Subcutaneous adipose tissue (tissue), 4 donors: Measurements from ENCODE around the gene ACTR1A. TPM values are rescaled to one million over a fixed set of nuclear protein-coding genes. Genes with fewer than 3 reads are reported as not detected.

Experiments
- CTCF ChIP-seq: fragments of 450-650 bp; IDR thresholded peaks from one replicate; pipeline ENCODE4 v1.5.1; 2016; ENCODE audit warnings: low read depth, mild to moderate bottlenecking, control low read depth, antibody characterized with exemption, moderate library complexity
- total RNA-seq, 4 donors: library from RNA; depleted of rRNA; stranded (reverse); fragments of >200 nt; gene quantifications; one replicate each; pipeline ENCODE4 v1.1.0, GENCODE V29; 2016

Gene ACTR1A
- total RNA-seq, 4 donors from 2014 or later = 86.0 to 147 (median 88.3) TPM

GRCh38 chr10:102542800-102543418, 40.4 kb upstream of the ACTR1A start:
- TF ChIP-seq CTCF = no peak

GRCh38 chr10:102540023-102540422, 37.5 kb upstream of the ACTR1A start:
- TF ChIP-seq CTCF = no peak

GRCh38 chr10:102538811-102539210, 36.3 kb upstream of the ACTR1A start:
- TF ChIP-seq CTCF = no peak

- no peak for TF ChIP-seq CTCF
These were observed 35.4 kb upstream of the ACTR1A start for GRCh38 chr10:102537948-102538347.

- no peak for TF ChIP-seq CTCF
These were observed 34.9 kb upstream of the ACTR1A start for GRCh38 chr10:102537367-102537766.

GRCh38 chr10:102535481-102536147, 33.1 kb upstream of the ACTR1A start:
- no peak for TF ChIP-seq CTCF

GRCh38 chr10:102534333-102534732, 31.8 kb upstream of the ACTR1A start:
- no peak for TF ChIP-seq CTCF
